ENCODE measurements around the gene DAAM2. TPM values are rescaled to one million over a fixed set of nuclear protein-coding genes. Genes with fewer than 3 reads are reported as not detected.

The DAAM2 gene
- polyA plus RNA-seq, 1 of the 3 experiments (the other 2 are of a cell fraction) = 0.20 TPM

- TF ChIP-seq USF2 (IDR thresholded peaks at IDR 0.05; ENCODE audit: borderline replicate concordance, low read depth, low read length) (no peak), NRF1 (IDR thresholded peaks at IDR 0.05; ENCODE audit: low read depth, low read length) (no peak), YY1 (IDR thresholded peaks at IDR 0.05; ENCODE audit: low read depth) (no peak), RXRA (IDR thresholded peaks at IDR 0.05; ENCODE audit: borderline replicate concordance, low read depth) (no peak), GABPA (IDR thresholded peaks at IDR 0.05; ENCODE audit: low read depth) (no peak), JUND (IDR thresholded peaks at IDR 0.05) (no peak), GATA2 (CRISPR knock-in tag; IDR thresholded peaks at IDR 0.05) (no peak)
Measured at GRCh38 chr6:39901116-39901655, 109.0 kb downstream of the DAAM2 start (continued).

- no peaks in the 10 kb centered on the region for H3K9me2 ChIP-seq
- H3K27me3 ChIP-seq (ENCODE audit: insufficient read depth) = no peaks in the 10 kb centered on the region
- no peaks in the 10 kb centered on the region for H3F3A ChIP-seq (replicated peaks; ENCODE audit: insufficient read depth)
- H3K9me3 ChIP-seq = no peaks in the 10 kb centered on the region
- H3K4me2 ChIP-seq = no peak overlapping the region
- no peak overlapping the region for H3K9ac ChIP-seq
- H4K20me1 ChIP-seq (ENCODE audit: insufficient read depth) = no peaks in the 10 kb centered on the region
- ChIA-PET CTCF (no interaction called here), POLR2A (no interaction called here)
- WGBS (ENCODE audit: low lambda C conversion rate) = 84% methylated on average over 18 of the region's 19 CpGs
- H3K27ac ChIP-seq (ENCODE audit: low read depth in 2 of 2, low read length in 1 of 2) = no peak overlapping the region
- no peaks in the 10 kb centered on the region for H3K36me3 ChIP-seq (replicated peaks in 1 of 2; ENCODE audit: control insufficient read depth in 1 of 2, insufficient read depth in 2 of 2, low read length in 1 of 2)
- H2AFZ ChIP-seq (ENCODE audit: low read depth) = no peak overlapping the region
- no peak for TF ChIP-seq GABPA (IDR thresholded peaks at IDR 0.05; ENCODE audit: low read depth)
- no peak for TF ChIP-seq USF1 (IDR thresholded peaks at IDR 0.05; ENCODE audit: borderline replicate concordance, low read depth)
- TF ChIP-seq EP300 (IDR thresholded peaks at IDR 0.05; ENCODE audit: borderline replicate concordance in 1 of 2, low read depth in 1 of 2, low read length in 1 of 2) = no peak
- TF ChIP-seq GATA2 (CRISPR knock-in tag; IDR thresholded peaks at IDR 0.05) = no peak
- TF ChIP-seq ELF1 (IDR thresholded peaks at IDR 0.05) = no peak
- no peak for TF ChIP-seq FOSL2 (IDR thresholded peaks at IDR 0.05; ENCODE audit: borderline replicate concordance, low read depth)
- no peak for TF ChIP-seq CHD2 (IDR thresholded peaks at IDR 0.05; ENCODE audit: low read length, partially characterized antibody)
- no peak for TF ChIP-seq EZH2phosphoT487 (IDR thresholded peaks at IDR 0.05; ENCODE audit: borderline replicate concordance, low read depth)
- TF ChIP-seq TCF12 (IDR thresholded peaks at IDR 0.05) = no peak
- TF ChIP-seq RAD21 (IDR thresholded peaks at IDR 0.05; ENCODE audit: low read length) = no peak
- TF ChIP-seq SIN3A (IDR thresholded peaks at IDR 0.05; ENCODE audit: borderline replicate concordance, low read depth, low read length) = no peak
- no peak for TF ChIP-seq TAF1 (IDR thresholded peaks at IDR 0.05; ENCODE audit: borderline replicate concordance, low read depth, low read length)
- no peak for TF ChIP-seq NRF1 (IDR thresholded peaks at IDR 0.05; ENCODE audit: low read depth, low read length)
- TF ChIP-seq JUND (IDR thresholded peaks at IDR 0.05) = no peak
- TF ChIP-seq RFX5 (IDR thresholded peaks at IDR 0.05; ENCODE audit: low read length) = no peak
- TF ChIP-seq POLR2AphosphoS5 (IDR thresholded peaks at IDR 0.05; ENCODE audit: low read depth, low read length) = no peak
- TF ChIP-seq IRF3 (IDR thresholded peaks at IDR 0.05; ENCODE audit: low read depth, low read length) = no peak
- TF ChIP-seq RCOR1 (IDR thresholded peaks at IDR 0.05; ENCODE audit: low read length) = no peak
- H3K79me2 ChIP-seq (ENCODE audit: insufficient read depth) = no peaks in the 10 kb centered on the region
- no peak for DNase-seq
- H3K4me3 ChIP-seq (ENCODE audit: low read depth in 2 of 2, low read length in 1 of 2) = no peak overlapping the region
- H3K4me1 ChIP-seq (ENCODE audit: control insufficient read depth in 1 of 2, insufficient read depth in 2 of 2, low read depth in 1 of 2, low read length in 1 of 2) = peaks cover 0 to 4% of the 10 kb centered on the region in 2 experiments; a peak in 1 of 4 replicates
Measured at GRCh38 chr6:39901670-39902069, 109.5 kb downstream of the DAAM2 start.
